ENCODE data around the gene FOCAD. TPM values are rescaled to one million over a fixed set of nuclear protein-coding genes. Genes with fewer than 3 reads are reported as not detected.

Gene FOCAD
- total RNA-seq, 1 experiment from 2014 or later, result 23.8 TPM

DNA sequence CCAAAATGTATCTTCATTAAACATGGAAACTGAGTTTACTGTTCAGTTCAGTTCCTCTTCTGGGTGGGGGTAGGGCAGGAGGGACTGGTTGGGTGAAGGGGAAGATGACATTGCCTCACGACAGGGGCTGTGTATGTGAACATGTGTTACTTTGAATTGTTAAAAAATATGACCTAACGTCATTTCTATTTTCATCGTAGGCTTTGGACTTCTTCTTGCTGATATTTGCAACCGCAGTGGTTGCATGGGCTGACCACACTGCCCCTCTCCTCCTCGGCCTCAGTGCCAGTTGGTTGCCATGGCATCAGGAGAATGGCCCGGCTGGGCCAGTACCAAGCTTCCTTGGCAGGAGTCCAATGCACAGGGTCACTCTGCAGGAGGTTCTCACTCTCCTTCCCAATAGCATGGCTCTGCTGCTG lies 305.9 kb downstream of the FOCAD start:
- TF ChIP-seq, protein P1, sequence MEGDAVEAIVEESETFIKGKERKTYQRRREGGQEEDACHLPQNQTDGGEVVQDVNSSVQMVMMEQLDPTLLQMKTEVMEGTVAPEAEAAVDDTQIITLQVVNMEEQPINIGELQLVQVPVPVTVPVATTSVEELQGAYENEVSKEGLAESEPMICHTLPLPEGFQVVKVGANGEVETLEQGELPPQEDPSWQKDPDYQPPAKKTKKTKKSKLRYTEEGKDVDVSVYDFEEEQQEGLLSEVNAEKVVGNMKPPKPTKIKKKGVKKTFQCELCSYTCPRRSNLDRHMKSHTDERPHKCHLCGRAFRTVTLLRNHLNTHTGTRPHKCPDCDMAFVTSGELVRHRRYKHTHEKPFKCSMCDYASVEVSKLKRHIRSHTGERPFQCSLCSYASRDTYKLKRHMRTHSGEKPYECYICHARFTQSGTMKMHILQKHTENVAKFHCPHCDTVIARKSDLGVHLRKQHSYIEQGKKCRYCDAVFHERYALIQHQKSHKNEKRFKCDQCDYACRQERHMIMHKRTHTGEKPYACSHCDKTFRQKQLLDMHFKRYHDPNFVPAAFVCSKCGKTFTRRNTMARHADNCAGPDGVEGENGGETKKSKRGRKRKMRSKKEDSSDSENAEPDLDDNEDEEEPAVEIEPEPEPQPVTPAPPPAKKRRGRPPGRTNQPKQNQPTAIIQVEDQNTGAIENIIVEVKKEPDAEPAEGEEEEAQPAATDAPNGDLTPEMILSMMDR (IDR thresholded peaks at IDR 0.05; ENCODE audit: unreplicated experiment), result no peak
- Mint-ChIP-seq H3K36me3 (ENCODE audit: insufficient read depth, unreplicated experiment) (peaks cover 5% of the 10 kb centered on the region), H3K9me3 (ENCODE audit: low read depth, unreplicated experiment) (no peaks in the 10 kb centered on the region), H3K4me3 (ENCODE audit: low read depth, unreplicated experiment) (no peak overlapping the region), H3K27ac (ENCODE audit: unreplicated experiment) (no peak overlapping the region), H3K4me1 (ENCODE audit: low read depth, unreplicated experiment) (no peaks in the 10 kb centered on the region), H3K27me3 (ENCODE audit: unreplicated experiment) (no peaks in the 10 kb centered on the region)
- no TSS peak for BruUV-seq (replicated peaks)
- CTCF ChIA-PET, result no interaction called here
- intact Hi-C loops (cut with micrococcal nuclease; ENCODE audit: unreplicated experiment), result no loop called here
- no peak for DNase-seq

DNA sequence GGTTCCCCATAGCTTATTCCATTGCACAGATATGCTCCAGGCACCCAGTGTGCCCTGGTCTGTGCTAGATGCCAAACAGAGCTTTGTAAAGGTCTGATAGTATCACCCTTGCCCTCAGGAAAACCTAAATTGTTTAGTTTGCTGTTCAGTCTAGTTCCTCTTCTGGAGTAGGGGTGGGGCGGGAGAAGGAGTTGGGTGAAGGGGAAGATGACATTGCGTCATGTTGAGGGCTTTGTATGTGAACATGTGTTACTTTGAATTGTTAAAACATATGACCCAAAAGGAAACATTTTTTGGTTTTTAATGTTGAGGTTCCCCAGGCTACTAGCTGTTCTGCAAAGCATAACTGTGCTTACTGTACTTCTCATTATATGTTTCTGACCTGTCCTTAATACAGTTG lies 306.8 kb downstream of the FOCAD start:
- Mint-ChIP-seq H3K36me3 (ENCODE audit: insufficient read depth, unreplicated experiment) (peaks cover 5% of the 10 kb centered on the region), H3K27me3 (ENCODE audit: unreplicated experiment) (no peaks in the 10 kb centered on the region), H3K9me3 (ENCODE audit: low read depth, unreplicated experiment) (no peaks in the 10 kb centered on the region), H3K4me1 (ENCODE audit: low read depth, unreplicated experiment) (no peaks in the 10 kb centered on the region), H3K4me3 (ENCODE audit: low read depth, unreplicated experiment) (no peak overlapping the region), H3K27ac (ENCODE audit: unreplicated experiment) (no peak overlapping the region)
- TF ChIP-seq, protein P1 (IDR thresholded peaks at IDR 0.05; ENCODE audit: unreplicated experiment), result no peak
- CTCF ChIA-PET, result no interaction called here
- no TSS peak for BruUV-seq (replicated peaks)
- no peak for DNase-seq
- intact Hi-C loops (cut with micrococcal nuclease; ENCODE audit: unreplicated experiment), result no loop called here

DNA sequence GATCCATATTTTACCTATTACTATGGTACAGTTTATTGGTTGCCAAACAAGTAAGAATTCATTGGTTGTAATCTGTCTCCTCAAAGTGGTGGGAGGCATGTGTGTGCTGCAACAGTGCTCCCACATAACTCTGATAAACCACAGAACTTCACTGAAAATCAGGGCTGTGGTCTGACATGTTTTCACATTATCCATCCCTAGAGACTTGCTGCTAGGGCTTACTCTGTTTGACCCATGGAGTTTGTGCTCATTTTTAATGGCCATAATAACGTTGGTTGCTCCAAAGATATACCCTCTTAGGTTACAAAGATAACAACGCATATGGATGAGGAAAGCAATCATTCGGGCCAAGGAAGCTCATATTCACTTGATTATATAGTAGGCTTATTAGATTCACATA lies 310.4 kb downstream of the FOCAD start:
- no peaks in the 10 kb centered on the region for H3K4me1 Mint-ChIP-seq (ENCODE audit: low read depth, unreplicated experiment)
- CTCF ChIA-PET, result no interaction called here
- H3K36me3 Mint-ChIP-seq (ENCODE audit: insufficient read depth, unreplicated experiment), result peaks cover 5% of the 10 kb centered on the region
- TF ChIP-seq, protein P1 (IDR thresholded peaks at IDR 0.05; ENCODE audit: unreplicated experiment), result no peak
- no peak overlapping the region for H3K4me3 Mint-ChIP-seq (ENCODE audit: low read depth, unreplicated experiment)
- H3K27ac Mint-ChIP-seq (ENCODE audit: unreplicated experiment), result no peak overlapping the region
- no peaks in the 10 kb centered on the region for H3K27me3 Mint-ChIP-seq (ENCODE audit: unreplicated experiment)
- no peak for DNase-seq
- no TSS peak for BruUV-seq (replicated peaks)
- intact Hi-C loops (cut with micrococcal nuclease; ENCODE audit: unreplicated experiment), result no loop called here
- no peaks in the 10 kb centered on the region for H3K9me3 Mint-ChIP-seq (ENCODE audit: low read depth, unreplicated experiment)

DNA sequence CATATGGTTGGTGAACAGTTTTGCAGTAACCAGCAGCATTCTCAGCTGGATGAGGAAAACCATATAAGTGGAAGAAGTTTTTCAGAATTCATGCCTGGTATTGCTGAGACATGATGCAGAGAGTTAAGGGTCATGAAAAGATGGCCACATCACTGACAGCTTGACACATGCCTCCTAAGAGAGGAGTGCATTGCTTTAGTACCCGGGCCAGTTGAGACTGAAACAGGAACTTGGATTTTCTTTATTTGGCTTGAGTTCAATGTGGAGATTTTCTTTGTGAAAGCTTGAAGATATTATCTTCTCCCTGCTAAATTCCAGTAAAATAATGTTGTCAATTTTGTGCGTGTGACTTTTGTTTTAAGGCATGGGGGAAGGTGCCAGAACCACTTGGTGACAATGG lies 311.6 kb downstream of the FOCAD start:
- intact Hi-C loops (cut with micrococcal nuclease; ENCODE audit: unreplicated experiment), result no loop called here
- BruUV-seq (replicated peaks), result no TSS peak
- Mint-ChIP-seq H3K4me3 (ENCODE audit: low read depth, unreplicated experiment) (no peak overlapping the region), H3K4me1 (ENCODE audit: low read depth, unreplicated experiment) (no peaks in the 10 kb centered on the region), H3K36me3 (ENCODE audit: insufficient read depth, unreplicated experiment) (peaks cover 5% of the 10 kb centered on the region), H3K27me3 (ENCODE audit: unreplicated experiment) (no peaks in the 10 kb centered on the region), H3K27ac (ENCODE audit: unreplicated experiment) (no peak overlapping the region), H3K9me3 (ENCODE audit: low read depth, unreplicated experiment) (no peaks in the 10 kb centered on the region)
- DNase-seq, result no peak
- TF ChIP-seq, protein P1 (IDR thresholded peaks at IDR 0.05; ENCODE audit: unreplicated experiment), result no peak
- CTCF ChIA-PET, result no interaction called here

Measured in Calu3 (cell line).